Measurements from ENCODE around the gene ZFP36. TPM values are rescaled to one million over a fixed set of nuclear protein-coding genes. Genes with fewer than 3 reads are reported as not detected.

The ZFP36 gene
- total RNA-seq, 2 donors from 2014 or later: 16.1 to 23.4 TPM

- Histone ChIP-seq H3K27ac (ENCODE audit: low read depth, low read length) (no peak overlapping the region), H3K4me1 (ENCODE audit: control insufficient read depth, insufficient read depth, low read length) (peaks cover 9% of the 10 kb centered on the region), H3K4me3 (ENCODE audit: low read length) (peak overlapping the region; percentile 95), H3K27me3 (ENCODE audit: control insufficient read depth, insufficient read depth, low read length, poor library complexity, severe bottlenecking) (no peaks in the 10 kb centered on the region), H3K9me3 (ENCODE audit: control insufficient read depth, low read length) (no peaks in the 10 kb centered on the region), H3K9ac (ENCODE audit: extremely low read depth, low read length, poor library complexity, severe bottlenecking) (peak overlapping the region; percentile 90), H3K36me3 (ENCODE audit: control insufficient read depth, insufficient read depth, low read length) (peaks cover 13% of the 10 kb centered on the region)
- H3K27ac Mint-ChIP-seq: peak overlapping the region; percentile 88
- no peak for DNase-seq
- peaks cover 40% of the 10 kb centered on the region for H3K4me1 Mint-ChIP-seq
- peaks cover 26% of the 10 kb centered on the region for H3K36me3 Mint-ChIP-seq (ENCODE audit: low read depth)
- peak overlapping the region; percentile 91 for H3K4me3 Mint-ChIP-seq
- H3K27me3 Mint-ChIP-seq (ENCODE audit: insufficient read depth): no peaks in the 10 kb centered on the region
- no peak for TF ChIP-seq CTCF (conservative IDR thresholded peaks at IDR 0.05)
- 80% methylated on average over 1 of the region's 1 CpG; no CpG with 5 or more reads in 1 of the 2 experiments for WGBS, 2 experiments (ENCODE audit: insufficient coverage in 1 of 2, insufficient read length in 1 of 2)
- no peaks in the 10 kb centered on the region for H3K9me3 Mint-ChIP-seq
Observed at GRCh38 chr19:39410831-39411080, 4.1 kb downstream of the ZFP36 start.

DNA sequence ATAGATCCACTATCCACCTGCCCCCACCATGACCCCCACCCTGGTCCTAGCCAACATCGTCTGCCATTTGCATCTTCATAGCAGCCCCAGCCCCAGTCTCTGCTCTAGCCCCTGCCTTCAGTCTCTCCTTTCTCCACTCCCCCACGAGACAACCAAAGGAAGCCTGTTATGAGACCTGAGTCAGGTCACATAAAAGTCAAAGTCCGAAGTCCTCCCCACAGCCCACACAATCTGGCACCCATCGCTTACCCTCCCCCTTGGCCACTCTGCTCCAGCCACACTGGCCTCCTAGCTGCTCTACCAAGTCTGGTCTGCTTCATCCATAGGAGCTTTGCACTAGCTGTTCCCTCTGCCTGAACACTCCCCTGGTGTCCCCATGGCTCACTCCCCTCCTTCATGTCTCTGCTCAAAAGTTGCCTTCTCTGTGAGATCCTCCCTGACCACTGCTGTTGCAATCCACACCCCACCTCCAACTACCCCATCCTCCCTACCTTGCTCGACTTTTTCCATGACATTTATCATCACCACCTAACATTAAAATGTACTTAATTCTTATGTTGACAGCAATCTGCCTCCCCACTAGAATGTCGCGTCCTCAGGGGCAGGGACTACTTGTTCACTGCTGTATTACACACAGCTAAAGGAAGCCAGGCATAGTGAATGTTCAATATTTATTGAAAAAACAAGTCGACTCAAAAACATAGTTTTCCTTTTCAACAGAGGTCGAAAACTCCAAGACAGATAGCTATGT is 4.6 kb downstream of the ZFP36 start:
- 42 to 47% methylated on average over 8 to 9 of the region's 9 CpGs for WGBS, 2 experiments (ENCODE audit: insufficient coverage in 1 of 2, insufficient read length in 1 of 2)
- H3K27me3 ChIP-seq (ENCODE audit: control insufficient read depth, insufficient read depth, low read length, poor library complexity, severe bottlenecking): no peaks in the 10 kb centered on the region
- TF ChIP-seq CTCF (conservative IDR thresholded peaks at IDR 0.05): no peak
- Mint-ChIP-seq H3K4me1 (peaks cover 38% of the 10 kb centered on the region), H3K4me3 (peak overlapping the region; percentile 91), H3K27ac (peak overlapping the region; percentile 88), H3K9me3 (no peaks in the 10 kb centered on the region), H3K27me3 (ENCODE audit: insufficient read depth) (no peaks in the 10 kb centered on the region), H3K36me3 (ENCODE audit: low read depth) (peaks cover 26% of the 10 kb centered on the region)
- H3K9me3 ChIP-seq (ENCODE audit: control insufficient read depth, low read length): no peaks in the 10 kb centered on the region
- H3K27ac ChIP-seq (ENCODE audit: low read depth, low read length): no peak overlapping the region
- peaks cover 18% of the 10 kb centered on the region for H3K36me3 ChIP-seq (ENCODE audit: control insufficient read depth, insufficient read depth, low read length)
- DNase-seq: peak; percentile 70
- H3K4me1 ChIP-seq (ENCODE audit: control insufficient read depth, insufficient read depth, low read length): peaks cover 9% of the 10 kb centered on the region
- H3K4me3 ChIP-seq (ENCODE audit: low read length): peak overlapping the region; percentile 85
- peak overlapping the region; percentile 0 for H3K9ac ChIP-seq (ENCODE audit: extremely low read depth, low read length, poor library complexity, severe bottlenecking)

GRCh38 chr19:39411832-39412099 is 5.1 kb downstream of the ZFP36 start:
- DNase-seq: peak; percentile 93
- Histone ChIP-seq H3K9ac (ENCODE audit: extremely low read depth, low read length, poor library complexity, severe bottlenecking) (peak overlapping the region; percentile 0), H3K27me3 (ENCODE audit: control insufficient read depth, insufficient read depth, low read length, poor library complexity, severe bottlenecking) (no peaks in the 10 kb centered on the region), H3K4me3 (ENCODE audit: low read length) (peak overlapping the region; percentile 85), H3K9me3 (ENCODE audit: control insufficient read depth, low read length) (no peaks in the 10 kb centered on the region), H3K36me3 (ENCODE audit: control insufficient read depth, insufficient read depth, low read length) (peaks cover 20% of the 10 kb centered on the region), H3K27ac (ENCODE audit: low read depth, low read length) (no peak overlapping the region), H3K4me1 (ENCODE audit: control insufficient read depth, insufficient read depth, low read length) (peaks cover 9% of the 10 kb centered on the region)
- H3K36me3 Mint-ChIP-seq (ENCODE audit: low read depth): peaks cover 31% of the 10 kb centered on the region
- peak overlapping the region; percentile 88 for H3K27ac Mint-ChIP-seq
- H3K9me3 Mint-ChIP-seq: no peaks in the 10 kb centered on the region
- peak; percentile 97 for TF ChIP-seq CTCF (conservative IDR thresholded peaks at IDR 0.05)
- 5% methylated on average over 7 of the region's 7 CpGs; no CpG with 5 or more reads in 1 of the 2 experiments for WGBS, 2 experiments (ENCODE audit: insufficient coverage in 1 of 2, insufficient read length in 1 of 2)
- peak overlapping the region; percentile 91 for H3K4me3 Mint-ChIP-seq
- H3K27me3 Mint-ChIP-seq (ENCODE audit: insufficient read depth): no peaks in the 10 kb centered on the region
- H3K4me1 Mint-ChIP-seq: peaks cover 37% of the 10 kb centered on the region

Data from endodermal cell (in vitro differentiated cells).